GM19035 (cell line): ENCODE results near the gene SMG6.
"Not testable (repeated sequence)": the region's sequence is repeated elsewhere in the genome, so short reads cannot be mapped to it uniquely, and the experiment has no call there.

Source experiments
- ATAC-seq: cut with Tn5 transposase; IDR thresholded peaks from one replicate; pipeline ENCODE4 v1.9.1; 2021; ENCODE audit not compliant: unreplicated experiment

Gene SMG6

GRCh38 chr17:2207815-2208515 lies 95.6 kb downstream of the SMG6 start:
- no peak for ATAC-seq

DNA sequence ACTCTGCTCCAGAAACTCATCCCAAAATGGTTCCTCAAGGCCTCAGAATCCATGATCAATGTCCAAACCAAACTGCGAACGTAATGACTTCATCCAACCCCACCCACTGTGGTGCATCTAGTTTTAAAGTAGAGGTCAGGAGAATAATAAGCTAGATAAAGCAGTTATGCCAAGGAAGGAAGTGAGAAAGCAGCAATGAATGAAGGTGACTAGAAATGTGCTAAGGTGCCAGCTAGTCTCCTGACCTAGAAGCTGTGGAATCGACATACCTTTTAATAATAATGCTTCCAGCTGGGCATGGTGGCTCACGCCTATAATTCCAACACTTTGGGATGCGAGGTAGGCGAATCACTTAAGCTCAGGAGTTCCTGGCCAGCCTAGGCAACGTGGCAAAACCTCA lies 99.2 kb downstream of the SMG6 start:
- no peak for ATAC-seq

- no peak for ATAC-seq
Observed at GRCh38 chr17:2203818-2204217, 99.8 kb downstream of the SMG6 start.

DNA sequence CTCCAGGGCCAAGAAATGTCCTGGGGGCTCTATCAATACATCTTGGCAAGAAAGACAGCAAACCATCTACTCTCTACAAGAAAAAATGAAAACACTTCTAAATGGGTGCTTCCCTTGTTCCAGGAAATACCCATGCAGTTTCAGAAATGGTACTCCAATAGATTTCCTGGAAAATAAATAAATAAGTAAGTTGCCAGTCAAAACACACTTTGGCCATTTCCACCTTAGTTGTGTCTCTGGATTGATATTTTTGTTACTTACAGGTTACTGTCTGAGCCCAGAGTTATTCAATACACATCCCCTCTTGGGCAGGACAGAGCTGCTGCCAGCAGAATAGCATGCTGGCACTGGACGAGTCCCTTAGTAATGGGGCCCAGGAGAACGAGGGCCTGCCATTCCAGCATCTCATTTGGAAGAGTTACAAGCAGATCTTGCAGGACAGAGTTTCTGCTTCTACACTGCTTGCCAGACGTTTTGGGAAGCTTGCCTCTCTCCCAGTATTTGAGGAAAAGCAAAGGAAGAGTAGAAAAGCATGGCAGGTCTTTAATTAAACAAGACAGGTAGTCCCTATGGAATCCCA lies 100.5 kb downstream of the SMG6 start:
- ATAC-seq: no peak

GRCh38 chr17:2202302-2202995 lies 101.1 kb downstream of the SMG6 start:
- no peak for ATAC-seq

DNA sequence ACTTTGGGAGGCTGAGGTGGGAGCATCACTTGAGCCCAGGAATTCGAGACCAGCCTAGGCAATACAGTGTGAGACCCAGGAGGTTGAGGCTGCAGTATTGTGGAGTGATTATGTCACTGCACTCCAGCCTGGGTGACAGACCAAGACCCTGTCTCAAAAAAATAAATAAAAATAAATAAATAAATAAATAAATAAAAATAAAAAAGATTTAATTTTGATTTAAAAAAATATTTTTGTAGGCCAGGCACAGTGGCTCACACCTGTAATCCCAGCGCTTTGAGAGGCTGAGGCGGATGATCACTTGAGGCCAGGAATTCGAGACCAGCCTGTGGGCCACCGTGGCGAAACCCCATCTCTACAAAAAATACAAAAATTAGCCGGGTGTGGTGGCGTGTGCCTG lies 104.2 kb downstream of the SMG6 start:
- ATAC-seq: not testable (repeated sequence)

DNA sequence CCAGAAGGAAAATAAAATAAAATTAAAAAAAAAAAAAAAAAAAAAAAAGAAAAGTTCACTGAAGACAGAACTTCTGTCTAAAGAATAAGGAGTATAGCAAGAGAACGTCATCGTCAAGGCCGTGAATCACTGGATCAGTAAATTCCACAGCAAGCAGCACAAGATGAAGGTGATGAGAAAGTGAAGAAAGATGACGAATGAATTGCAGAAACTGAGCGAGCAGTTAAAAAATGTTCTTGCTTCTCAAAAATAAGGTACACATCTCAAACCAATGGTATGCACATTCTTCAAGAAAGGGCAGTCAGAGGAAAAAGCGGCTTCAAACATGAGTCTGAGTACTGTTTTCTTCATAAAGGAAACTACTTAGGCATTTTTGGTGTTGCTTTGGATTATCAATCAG lies 104.7 kb downstream of the SMG6 start:
- ATAC-seq: no peak

DNA sequence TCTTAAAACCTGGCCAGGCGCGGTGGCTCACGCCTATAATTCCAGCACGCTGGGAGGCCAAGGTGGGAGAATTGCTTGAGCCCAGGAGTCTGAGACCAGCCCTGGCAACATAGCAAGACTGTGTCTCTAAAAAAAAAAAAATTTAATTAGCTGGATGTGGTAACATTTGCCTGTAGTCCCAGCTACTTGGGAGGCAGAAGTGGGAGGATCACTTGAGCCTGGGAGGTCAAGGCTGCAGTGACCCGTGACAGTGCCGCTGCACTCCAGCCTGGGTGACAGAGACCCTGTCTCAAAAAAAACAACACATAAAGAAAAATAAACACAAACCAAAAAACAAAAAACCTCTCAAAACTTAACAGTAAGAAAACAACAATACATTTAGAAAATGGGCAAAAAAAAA lies 106.3 kb downstream of the SMG6 start:
- ATAC-seq: no peak

GRCh38 chr17:2195729-2196128 lies 107.9 kb downstream of the SMG6 start:
- ATAC-seq: no peak

- ATAC-seq: no peak
Observed at GRCh38 chr17:2194889-2195335, 108.7 kb downstream of the SMG6 start.

DNA sequence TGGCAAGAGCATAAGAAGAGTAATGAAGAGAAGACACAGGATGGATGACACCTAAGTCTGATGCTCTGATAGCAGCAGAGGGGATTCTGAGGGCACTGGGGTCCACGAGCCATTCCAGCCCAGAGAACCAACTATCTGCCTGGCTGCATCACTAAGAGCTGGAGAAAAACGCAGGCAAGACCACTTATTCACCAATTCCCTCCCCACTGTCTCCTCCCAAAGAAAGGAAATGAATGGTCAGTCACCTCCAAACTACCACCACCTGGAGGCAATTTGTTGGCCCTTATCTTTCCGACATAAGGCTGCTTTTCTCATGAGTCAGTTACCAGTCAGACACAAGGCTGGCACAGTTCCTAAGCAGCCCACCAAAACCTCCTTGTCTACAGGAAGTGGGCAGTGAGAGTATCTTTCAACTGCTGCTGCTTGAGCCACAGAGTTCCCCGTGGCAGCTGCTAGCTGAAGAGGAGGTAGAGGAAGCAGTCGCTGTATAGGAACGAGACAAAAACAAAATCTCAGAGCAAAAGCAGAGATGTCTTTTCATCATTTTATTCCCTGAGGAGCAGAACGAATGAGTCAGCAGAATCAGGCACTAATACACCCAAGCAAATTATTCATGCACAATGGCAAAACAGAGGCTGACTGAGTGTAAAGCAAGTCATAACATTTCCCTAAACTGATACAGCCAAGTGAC lies 111.1 kb downstream of the SMG6 start:
- ATAC-seq: no peak

- no peak for ATAC-seq
Observed at GRCh38 chr17:2191785-2192184, 111.8 kb downstream of the SMG6 start.

DNA sequence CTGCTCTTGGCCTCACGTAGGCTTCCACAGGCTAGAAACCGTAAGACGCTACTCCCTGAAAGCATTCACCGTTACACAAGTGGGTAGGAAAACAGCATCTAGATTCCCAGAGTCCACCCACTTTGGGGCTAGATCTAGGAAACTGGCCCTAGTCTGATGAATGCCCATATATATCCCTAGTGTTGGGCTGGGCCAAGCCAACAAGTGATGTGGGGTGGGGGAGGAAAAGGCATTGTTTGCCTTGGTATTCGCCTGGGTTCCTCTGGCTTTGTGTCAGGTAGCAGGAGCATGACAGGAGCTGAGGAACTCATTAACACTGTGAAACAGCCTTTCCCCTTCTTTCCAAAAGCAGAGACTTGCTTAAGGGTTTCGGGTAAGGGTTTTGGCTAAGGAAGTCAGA lies 112.4 kb downstream of the SMG6 start:
- ATAC-seq: no peak

- ATAC-seq: no peak
Observed at GRCh38 chr17:2190014-2190413, 113.6 kb downstream of the SMG6 start.

- ATAC-seq: no peak
Observed at GRCh38 chr17:2188971-2189630, 114.5 kb downstream of the SMG6 start.

- no peak for ATAC-seq
Observed at GRCh38 chr17:2187758-2188157, 115.8 kb downstream of the SMG6 start.

GRCh38 chr17:2186937-2187336 lies 116.6 kb downstream of the SMG6 start:
- ATAC-seq: no peak

DNA sequence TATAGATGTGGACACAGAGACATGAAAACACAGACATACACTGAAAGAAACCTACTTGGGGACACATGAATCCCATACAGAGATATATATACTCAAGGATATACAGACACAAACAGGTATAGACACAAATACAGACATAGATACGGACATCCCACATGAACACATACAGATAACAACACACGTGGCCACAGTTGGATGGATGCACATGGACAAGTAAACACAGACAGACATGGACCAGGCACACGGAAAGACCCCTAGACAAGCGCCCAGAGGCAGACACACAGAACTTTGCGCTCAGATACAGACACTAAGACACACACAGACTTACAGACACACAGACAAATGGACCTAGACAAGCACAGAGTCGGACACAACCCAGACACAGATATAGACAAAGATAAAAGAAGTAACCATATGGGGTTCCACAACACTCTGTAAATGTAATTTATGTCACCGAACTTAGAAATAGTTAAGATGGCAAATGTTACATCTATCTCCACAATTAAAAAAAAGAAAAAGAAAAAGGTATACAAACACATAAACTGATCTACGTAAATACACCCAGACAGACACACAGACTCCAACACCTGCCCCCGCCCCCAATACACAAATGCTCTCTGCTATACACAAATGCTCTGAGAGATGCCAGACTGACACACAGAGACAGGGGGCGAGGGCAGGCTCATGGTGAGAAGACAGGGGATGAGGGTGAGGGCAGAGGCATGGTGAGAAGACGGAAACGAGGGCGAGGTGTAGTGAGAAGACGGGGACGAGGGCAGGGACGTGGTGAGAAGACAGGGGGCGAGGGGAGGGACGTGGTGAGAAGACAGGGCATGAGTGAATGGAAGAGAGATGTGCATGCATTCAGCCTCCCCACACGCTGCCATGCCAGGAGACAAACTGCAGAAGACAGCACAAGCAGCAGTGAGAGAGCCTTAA lies 118.3 kb downstream of the SMG6 start:
- ATAC-seq: no peak

DNA sequence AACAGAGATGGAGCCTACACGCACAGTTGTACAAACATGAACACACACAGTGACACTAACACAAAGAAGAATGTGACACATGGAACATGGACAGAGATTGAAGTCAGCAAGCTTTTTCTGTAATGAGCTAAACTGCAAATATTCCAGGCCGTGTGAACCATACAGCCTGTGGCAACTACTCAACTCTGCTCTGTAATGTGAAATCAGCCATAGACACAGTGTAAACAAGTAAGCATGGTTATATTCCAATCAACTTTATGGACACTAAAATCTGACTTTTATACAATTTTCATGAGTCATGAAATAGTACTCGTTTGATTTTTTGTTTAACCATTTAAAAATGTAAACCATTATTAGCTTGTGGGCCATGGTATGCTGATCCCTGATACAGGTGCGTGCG lies 120.2 kb downstream of the SMG6 start:
- ATAC-seq: no peak

DNA sequence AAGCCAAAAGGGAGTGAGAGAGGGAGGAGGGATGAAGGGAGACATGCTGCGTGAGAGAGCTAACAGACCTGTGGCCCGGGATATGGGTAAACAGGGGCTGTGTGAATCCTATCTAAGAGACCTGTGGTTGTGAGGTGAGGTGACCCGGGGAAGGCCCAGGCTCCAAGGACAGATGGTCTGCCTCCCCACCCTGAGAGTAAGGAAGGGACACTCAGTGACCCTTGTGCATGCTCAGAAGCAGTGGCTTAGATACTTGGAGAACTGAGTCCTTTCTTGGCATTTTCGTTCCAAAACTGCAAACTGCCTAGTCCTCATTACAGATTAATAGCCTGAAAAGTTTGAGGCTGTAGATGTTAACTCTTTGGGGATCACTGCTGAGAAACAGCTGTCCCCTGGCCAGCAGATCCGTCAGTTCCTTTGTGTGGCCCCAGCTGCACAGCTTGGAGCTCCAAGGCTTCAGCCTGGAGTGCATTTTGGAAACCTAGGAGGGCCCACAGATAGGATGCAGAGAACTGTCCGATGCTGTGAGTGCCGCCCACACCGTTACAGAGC lies 121.6 kb downstream of the SMG6 start:
- no peak for ATAC-seq
